Measurements from ENCODE around the gene PRKCE. TPM values are rescaled to one million over a fixed set of nuclear protein-coding genes. Genes with fewer than 3 reads are reported as not detected.

The PRKCE gene
- total RNA-seq, 1 experiment from 2014 or later: 1.3 TPM

- no peak overlapping the region for H3K4me3 Mint-ChIP-seq
- peaks cover 9% of the 10 kb centered on the region for H3K27me3 Mint-ChIP-seq (ENCODE audit: low read depth)
- H2BK120ac ChIP-seq (ENCODE audit: low read depth, low read length, poor library complexity, severe bottlenecking): no peak overlapping the region
- H3K79me1 ChIP-seq (ENCODE audit: insufficient read depth, low read depth, low read length, poor library complexity, severe bottlenecking): no peaks in the 10 kb centered on the region
- no peak overlapping the region for H2AFZ ChIP-seq (ENCODE audit: low read length)
- no peaks in the 10 kb centered on the region for H3K36me3 Mint-ChIP-seq (ENCODE audit: insufficient read depth in 1 of 3, low read depth in 3 of 3)
- no peak for DNase-seq
- H2BK15ac ChIP-seq (ENCODE audit: low read depth, low read length): no peak overlapping the region
- no peak overlapping the region for H2BK5ac ChIP-seq (ENCODE audit: insufficient read length, low read length)
- H3K4ac ChIP-seq (ENCODE audit: low read depth, low read length): no peak overlapping the region
- H3K27ac Mint-ChIP-seq: no peak overlapping the region
- H2BK20ac ChIP-seq (ENCODE audit: low read depth, low read length, poor library complexity, severe bottlenecking): no peak overlapping the region
- 0 out of 2 replicates have a peak, but pooled peaks cover 2% of the 10 kb centered on the region for H3K4me1 ChIP-seq (ENCODE audit: insufficient read depth, low read length)
- no peak overlapping the region for H3K23ac ChIP-seq (ENCODE audit: insufficient read length, low read depth, low read length)
- H3T11ph ChIP-seq (ENCODE audit: low read length): no peak overlapping the region
- no peaks in the 10 kb centered on the region; a peak in 1 of 5 replicates for H3K9me3 Mint-ChIP-seq
- no peak overlapping the region for H4K91ac ChIP-seq (ENCODE audit: insufficient read length, low read depth, low read length)
- no peak overlapping the region for H3K27ac ChIP-seq (ENCODE audit: insufficient read length, low read depth, low read length)
- no peak overlapping the region for H2BK12ac ChIP-seq (ENCODE audit: insufficient read length, low read depth, low read length)
- no peak overlapping the region for H3K56ac ChIP-seq (ENCODE audit: insufficient read length, low read depth, low read length)
- no peaks in the 10 kb centered on the region for H3K23me2 ChIP-seq (ENCODE audit: insufficient read length, low read depth, low read length, poor library complexity, severe bottlenecking)
- no peak for TF ChIP-seq CTCF (conservative IDR thresholded peaks at IDR 0.05)
- H3K4me1 Mint-ChIP-seq: peaks cover 8 to 9% of the 10 kb centered on the region in 2 experiments; a peak in 3 of 4 replicates
- no peaks in the 10 kb centered on the region for H3K9me3 ChIP-seq (ENCODE audit: control insufficient read depth, low read depth, low read length)
- H4K8ac ChIP-seq (replicated peaks; ENCODE audit: insufficient read length, low read depth, low read length): no peak overlapping the region
- H3K27me3 ChIP-seq (ENCODE audit: insufficient read depth, low read length): no peaks in the 10 kb centered on the region
- no peaks in the 10 kb centered on the region for H3K79me2 ChIP-seq (ENCODE audit: insufficient read depth, low read length)
- H3K9ac ChIP-seq (ENCODE audit: extremely low read depth, insufficient read length, low read length): no peak overlapping the region
- no peak overlapping the region for H3K18ac ChIP-seq (ENCODE audit: insufficient read length, low read depth, low read length)
- no peaks in the 10 kb centered on the region for H4K20me1 ChIP-seq (ENCODE audit: control insufficient read depth, insufficient read depth, insufficient read length)
- no peak overlapping the region for H3K4me2 ChIP-seq (ENCODE audit: insufficient read depth, insufficient read length, low read length)
- H3K14ac ChIP-seq (ENCODE audit: insufficient read depth, low read length): no peak overlapping the region
- no peak overlapping the region for H2AK5ac ChIP-seq (ENCODE audit: insufficient read length, low read length)
- no peak overlapping the region for H4K5ac ChIP-seq (ENCODE audit: insufficient read length, low read depth, low read length)
These were observed 426.1 kb downstream of the PRKCE start for GRCh38 chr2:46077522-46078107.
